SU-DHL-6 (cell line): ENCODE results near the gene NELFE.

Experiments
- CTCF ChIP-seq: fragments of 200-600 bp; sonication (generic); IDR thresholded peaks from one replicate; pipeline ENCODE4 v1.5.1; 2017; ENCODE audit warnings: antibody characterized with exemption, mild to moderate bottlenecking, low read length, moderate library complexity; ENCODE audit not compliant: insufficient read depth, poor library complexity, severe bottlenecking
- EZH2phosphoT487 ChIP-seq: fragments of 200-600 bp; sonication (generic), shearing (Covaris generic); conservative IDR thresholded peaks from 2 replicates; pipeline ENCODE4 v1.6.1; 2018; ENCODE audit warnings: mild to moderate bottlenecking, antibody characterized with exemption, low read length, moderate library complexity, mixed read lengths

- TF ChIP-seq CTCF (no peak), EZH2phosphoT487 (no peak)
Observed at GRCh38 chr6:31961616-31962015, 2.8 kb upstream of the NELFE start.
